OCI-LY1 (cell line): Measurements from ENCODE around the gene RABL6.

ENCODE experiments used
- H2AFZ ChIP-seq: fragments of 200-600 bp; sonication (generic), shearing (Covaris generic); 2 replicates; pipeline ENCODE4 v1.6.0; 2014; ENCODE audit warnings: antibody characterized with exemption, mild to moderate bottlenecking, low read length
- H3F3A ChIP-seq: fragments of 200-600 bp; sonication (generic), shearing (Covaris generic); 2 replicates; pipeline ENCODE4 v1.6.0; 2014; ENCODE audit warnings: mild to moderate bottlenecking, antibody characterized with exemption, low read length, moderate library complexity; ENCODE audit not compliant: insufficient read depth
- H3K27ac ChIP-seq: fragments of 200-600 bp; sonication (generic); 2 replicates; pipeline ENCODE4 v1.5.1; 2014; ENCODE audit warnings: low read length, mixed run types, mild to moderate bottlenecking, low read depth; ENCODE audit not compliant: poor library complexity, severe bottlenecking
- H3K27me3 ChIP-seq: fragments of 200-600 bp; sonication (generic); 2 replicates; pipeline ENCODE4 v1.6.0; 2014; ENCODE audit warnings: antibody characterized with exemption, mild to moderate bottlenecking, low read length, moderate library complexity; ENCODE audit not compliant: insufficient read depth
- H3K36me3 ChIP-seq: fragments of 200-600 bp; sonication (generic); 2 replicates; pipeline ENCODE4 v1.6.1; 2014; ENCODE audit warnings: mild to moderate bottlenecking, antibody characterized with exemption, low read length, moderate library complexity, mixed read lengths; ENCODE audit not compliant: insufficient read depth
- H3K4me1 ChIP-seq: fragments of 200-600 bp; sonication (generic); 2 replicates; pipeline ENCODE4 v1.5.1; 2014; ENCODE audit warnings: mild to moderate bottlenecking, low read length, moderate library complexity; ENCODE audit not compliant: insufficient read depth, severe bottlenecking
- H3K4me2 ChIP-seq: fragments of 200-600 bp; sonication (generic), shearing (Covaris generic); 2 replicates; pipeline ENCODE4 v1.6.1; 2014; ENCODE audit warnings: low read length
- H3K4me3 ChIP-seq: fragments of 200-600 bp; sonication (generic); 2 replicates; pipeline ENCODE4 v1.5.1; 2014; ENCODE audit warnings: low read length, low read depth, mild to moderate bottlenecking, mixed read lengths; ENCODE audit not compliant: poor library complexity, severe bottlenecking
- H3K79me2 ChIP-seq: fragments of 200-600 bp; shearing (Covaris generic); 2 replicates; pipeline ENCODE4 v1.6.1; 2016; ENCODE audit warnings: mixed run types, low read length, mixed read lengths; ENCODE audit not compliant: insufficient read depth
- H3K9ac ChIP-seq: fragments of 200-600 bp; sonication (generic), shearing (Covaris generic); 2 replicates; pipeline ENCODE4 v1.6.1; 2014; ENCODE audit warnings: mild to moderate bottlenecking, low read length, mixed read lengths
- H3K9me2 ChIP-seq: fragments of 200-600 bp; sonication (generic), shearing (Covaris generic); 2 replicates; pipeline ENCODE4 v1.6.1; 2014; ENCODE audit warnings: low read depth, mild to moderate bottlenecking, low read length, mixed read lengths
- H3K9me3 ChIP-seq: fragments of 200-600 bp; shearing (Covaris generic); 2 replicates; pipeline ENCODE4 v1.6.1; 2014; ENCODE audit warnings: low read length, mixed read lengths
- H4K20me1 ChIP-seq: fragments of 200-600 bp; sonication (generic), shearing (Covaris generic); 2 replicates; pipeline ENCODE4 v1.6.0; 2016; ENCODE audit warnings: mild to moderate bottlenecking, low read length; ENCODE audit not compliant: insufficient read depth
- EZH2 ChIP-seq: fragments of 200-600 bp; sonication (generic), shearing (Covaris generic); IDR thresholded peaks from 2 replicates; pipeline ENCODE4 v1.8.0; 2017; ENCODE audit warnings: borderline replicate concordance, mixed run types, mild to moderate bottlenecking, antibody characterized with exemption, low read length, moderate library complexity, mixed read lengths
- TF ChIP-seq, protein P1 (sequence below): fragments of 200-600 bp; sonication (generic), shearing (Covaris generic); IDR thresholded peaks from 2 replicates; pipeline ENCODE4 v1.5.1; 2017; ENCODE audit warnings: mild to moderate bottlenecking, antibody characterized with exemption, low read length, moderate library complexity, mixed read lengths

The RABL6 gene

DNA sequence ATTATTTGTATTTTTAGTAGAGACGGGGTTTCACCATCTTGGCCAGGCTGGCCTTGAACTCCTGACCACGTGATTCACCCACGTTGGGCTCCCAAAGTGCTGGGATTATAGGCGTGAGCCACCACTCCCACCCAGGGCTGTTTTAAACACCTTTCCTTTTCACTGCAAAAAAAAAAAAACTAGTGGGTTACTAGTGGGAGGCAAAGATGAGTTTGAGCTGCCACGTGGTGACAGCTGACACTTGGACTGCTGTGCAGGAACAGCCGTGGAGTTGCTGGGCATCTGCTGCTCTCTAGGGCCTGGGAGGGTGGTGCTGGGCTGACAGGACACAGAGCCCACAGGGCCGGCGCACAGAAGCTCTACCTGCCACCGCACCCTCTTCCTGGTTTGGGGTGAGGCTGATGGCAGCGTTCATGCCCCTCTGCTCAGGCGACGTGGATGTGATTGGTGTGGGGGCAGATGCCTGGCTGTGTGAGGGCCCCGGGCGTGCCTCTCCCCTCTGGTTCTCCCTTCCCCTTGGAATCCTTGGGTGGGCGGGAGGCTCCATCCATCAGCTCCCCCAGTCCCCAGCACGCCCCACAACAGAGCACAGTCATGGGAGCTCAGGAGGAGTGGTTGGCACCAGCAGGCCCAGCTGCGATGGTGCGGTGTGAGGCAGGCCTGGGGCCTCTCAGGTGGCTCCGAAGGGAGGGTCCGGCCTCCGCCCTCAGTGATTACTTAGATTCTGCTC is 16.9 kb downstream of the RABL6 start:
- no peaks in the 10 kb centered on the region for H4K20me1 ChIP-seq

DNA sequence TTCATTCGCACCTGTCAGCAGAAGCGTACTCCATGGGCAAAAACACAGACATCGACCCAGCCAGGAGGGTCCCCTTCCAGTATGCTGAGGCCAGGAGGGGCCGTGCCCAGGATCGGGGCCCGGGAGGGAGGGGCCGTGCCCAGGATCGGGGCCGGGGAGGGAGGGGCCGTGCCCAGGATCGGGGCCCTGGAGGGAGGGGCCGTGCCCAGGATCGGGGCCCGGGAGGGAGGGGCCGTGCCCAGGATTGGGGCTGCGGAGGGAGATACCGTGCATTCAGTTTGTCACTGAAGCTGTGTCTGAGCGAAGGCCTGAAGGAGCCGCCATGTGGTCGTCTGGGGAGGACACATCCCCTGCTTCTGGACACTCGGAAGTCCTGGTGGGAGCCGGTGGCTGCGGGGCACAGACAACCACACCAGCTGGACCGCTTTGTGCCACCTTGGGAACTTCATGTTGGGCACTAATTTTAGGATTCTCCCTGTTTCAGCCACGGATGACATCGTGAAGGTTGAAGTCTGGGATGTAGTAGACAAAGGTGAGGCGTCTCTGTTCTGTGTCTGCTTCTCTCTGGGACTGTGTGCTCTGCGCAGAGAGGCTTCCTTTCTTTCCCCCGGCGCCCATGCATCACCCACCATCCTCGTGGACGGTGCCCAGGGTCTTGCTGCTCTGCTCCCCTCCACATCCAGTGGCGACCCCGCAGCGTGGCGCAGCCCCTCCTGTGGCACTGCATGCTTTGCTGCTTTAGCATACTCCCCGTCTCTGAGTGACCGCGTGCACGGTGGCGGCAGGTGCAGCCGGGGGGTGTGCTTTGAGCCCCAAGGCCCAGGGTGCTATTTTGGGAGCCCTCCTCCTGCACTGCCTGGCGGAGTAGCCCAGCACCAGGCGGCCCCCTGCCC is 17.8 kb downstream of the RABL6 start:
- Histone ChIP-seq H3K9me2 (no peaks in the 10 kb centered on the region), H4K20me1 (no peaks in the 10 kb centered on the region), H3K4me3 (no peak overlapping the region), H3F3A (no peaks in the 10 kb centered on the region), H3K79me2 (peaks cover 4% of the 10 kb centered on the region; the same call in 1 of the 2 replicates), H3K4me2 (no peak overlapping the region), H3K9ac (no peak overlapping the region), H3K27me3 (no peaks in the 10 kb centered on the region), H3K36me3 (peaks cover 73% of the 10 kb centered on the region), H3K27ac (no peak overlapping the region), H3K4me1 (no peaks in the 10 kb centered on the region), H2AFZ (no peak overlapping the region), H3K9me3 (no peaks in the 10 kb centered on the region)
- no peak for TF ChIP-seq EZH2
- TF ChIP-seq, protein P1, sequence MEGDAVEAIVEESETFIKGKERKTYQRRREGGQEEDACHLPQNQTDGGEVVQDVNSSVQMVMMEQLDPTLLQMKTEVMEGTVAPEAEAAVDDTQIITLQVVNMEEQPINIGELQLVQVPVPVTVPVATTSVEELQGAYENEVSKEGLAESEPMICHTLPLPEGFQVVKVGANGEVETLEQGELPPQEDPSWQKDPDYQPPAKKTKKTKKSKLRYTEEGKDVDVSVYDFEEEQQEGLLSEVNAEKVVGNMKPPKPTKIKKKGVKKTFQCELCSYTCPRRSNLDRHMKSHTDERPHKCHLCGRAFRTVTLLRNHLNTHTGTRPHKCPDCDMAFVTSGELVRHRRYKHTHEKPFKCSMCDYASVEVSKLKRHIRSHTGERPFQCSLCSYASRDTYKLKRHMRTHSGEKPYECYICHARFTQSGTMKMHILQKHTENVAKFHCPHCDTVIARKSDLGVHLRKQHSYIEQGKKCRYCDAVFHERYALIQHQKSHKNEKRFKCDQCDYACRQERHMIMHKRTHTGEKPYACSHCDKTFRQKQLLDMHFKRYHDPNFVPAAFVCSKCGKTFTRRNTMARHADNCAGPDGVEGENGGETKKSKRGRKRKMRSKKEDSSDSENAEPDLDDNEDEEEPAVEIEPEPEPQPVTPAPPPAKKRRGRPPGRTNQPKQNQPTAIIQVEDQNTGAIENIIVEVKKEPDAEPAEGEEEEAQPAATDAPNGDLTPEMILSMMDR, result no peak

More for the DNA sequence above, 16.9 kb downstream of the RABL6 start:
- Histone ChIP-seq H3K27me3 (no peaks in the 10 kb centered on the region), H3K9ac (no peak overlapping the region), H3K36me3 (peaks cover 65% of the 10 kb centered on the region), H3K79me2 (peaks cover 6% of the 10 kb centered on the region; the same call in 1 of the 2 replicates), H3K9me2 (no peaks in the 10 kb centered on the region), H3K9me3 (no peaks in the 10 kb centered on the region), H3K27ac (no peak overlapping the region), H3K4me2 (no peak overlapping the region), H3K4me1 (no peaks in the 10 kb centered on the region), H3F3A (no peaks in the 10 kb centered on the region), H2AFZ (no peak overlapping the region), H3K4me3 (no peak overlapping the region)
- TF ChIP-seq, protein P1, result no peak
- TF ChIP-seq EZH2, result no peak

DNA sequence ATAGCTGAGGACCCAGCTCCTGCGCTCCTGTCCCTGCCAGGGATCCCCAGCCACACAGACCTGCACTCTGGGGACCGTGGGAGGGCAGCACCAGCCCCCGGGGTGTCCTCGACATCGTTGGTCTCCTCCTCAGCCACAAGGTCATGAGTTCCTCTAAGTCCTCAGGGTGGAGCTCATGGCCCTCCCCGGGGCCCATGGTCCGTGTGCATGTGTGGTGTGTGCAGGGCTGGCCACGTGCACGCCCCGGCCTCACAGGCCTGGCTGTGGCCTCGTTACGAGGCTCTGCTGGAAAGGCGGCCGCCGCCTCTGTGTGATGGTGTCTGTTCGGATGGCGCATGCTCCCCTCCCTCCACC is 18.4 kb downstream of the RABL6 start:
- H3K27me3 ChIP-seq, result no peaks in the 10 kb centered on the region
- H3K9me2 ChIP-seq, result no peaks in the 10 kb centered on the region
- H3K9ac ChIP-seq, result no peak overlapping the region
- no peaks in the 10 kb centered on the region for H3F3A ChIP-seq
- H4K20me1 ChIP-seq, result no peaks in the 10 kb centered on the region
- H2AFZ ChIP-seq, result no peak overlapping the region
- no peak overlapping the region for H3K4me2 ChIP-seq
- H3K4me3 ChIP-seq, result no peak overlapping the region
- H3K36me3 ChIP-seq, result peaks cover 75% of the 10 kb centered on the region
- H3K27ac ChIP-seq, result no peak overlapping the region
- TF ChIP-seq, protein P1, result no peak
- no peak for TF ChIP-seq EZH2
- H3K9me3 ChIP-seq, result no peaks in the 10 kb centered on the region
- no peaks in the 10 kb centered on the region for H3K79me2 ChIP-seq
- H3K4me1 ChIP-seq, result no peaks in the 10 kb centered on the region
